Gastrocnemius medialis (tissue), 4 donors: ENCODE measurements around the gene TNS1. TPM values are rescaled to one million over a fixed set of nuclear protein-coding genes. Genes with fewer than 3 reads are reported as not detected.
A peak's percentile ranks its signal among the peaks of the same experiment; 100 is the strongest.

ENCODE experiments used
- ATAC-seq, 2 donors: fragments of 150-250 bp; one replicate each; pipeline ENCODE4 v1.9.1; 2016
- DNase-seq, 2 donors: peaks; one replicate each; pipeline ENCODE4 v3.0.0-alpha.2; 2019
- H3K27ac ChIP-seq, 4 donors: fragments of 200-600 bp; sonication (generic); 1 replicate in 1 of 4; 2 replicates in 3 of 4; pipeline ENCODE4 v1.5.1; 2016 to 2018; ENCODE audit warnings: mild to moderate bottlenecking in 2 of 4, moderate library complexity in 1 of 4
- H3K27me3 ChIP-seq, 3 donors: fragments of 200-600 bp; sonication (generic) in 2 of 3; 1 replicate in 1 of 3; 2 replicates in 2 of 3; pipeline versions ENCODE4 v1.5.1 to v1.6.0; 2016 to 2019; ENCODE audit warnings: mild to moderate bottlenecking in 1 of 3, moderate library complexity in 1 of 3
- H3K36me3 ChIP-seq, 2 donors: fragments of 200-600 bp; sonication (generic) in 1 of 2; one replicate each; pipeline ENCODE4 v1.5.1; 2017 to 2018
- H3K4me1 ChIP-seq, 2 donors: fragments of 200-600 bp; sonication (generic) in 1 of 2; one replicate each; pipeline ENCODE4 v1.5.1; 2016 to 2017; ENCODE audit warnings: mild to moderate bottlenecking in 2 of 2
- H3K4me3 ChIP-seq, 4 donors: fragments of 200-600 bp; sonication (generic) in 3 of 4; 1 replicate in 1 of 4; 2 replicates in 3 of 4; pipeline ENCODE4 v1.5.1; 2016 to 2019; ENCODE audit warnings: mild to moderate bottlenecking in 2 of 4
- H3K9me3 ChIP-seq, 3 donors: fragments of 200-600 bp; sonication (generic) in 2 of 3; 1 replicate in 1 of 3; 2 replicates in 2 of 3; pipeline ENCODE4 v1.5.1; 2016 to 2019
- CTCF ChIP-seq, 5 experiments: fragments of 450-650 bp in 3 of 5; fragments of 200-600 bp in 2 of 5; sonication (generic) in 2 of 5; IDR thresholded peaks in 4 of 5; conservative IDR thresholded peaks in 1 of 5; 1 replicate in 4 of 5; 2 replicates in 1 of 5; pipeline ENCODE4 v1.5.1; 2016 to 2019; ENCODE audit warnings: antibody characterized with exemption in 5 of 5, mild to moderate bottlenecking in 3 of 5, moderate library complexity in 3 of 5
- POLR2A ChIP-seq, 2 donors: fragments of 450-650 bp; IDR thresholded peaks; one replicate each; pipeline ENCODE4 v1.6.1; 2017; ENCODE audit warnings: antibody characterized with exemption in 2 of 2, mild to moderate bottlenecking in 2 of 2, moderate library complexity in 2 of 2
- in situ Hi-C, 4 donors: fragments of 200-750 bp; cut with MboI; loops; one replicate each; pipeline versions ENCODE4 v1.15.0 to v1.8.0; 2017; ENCODE audit warnings: low sequenced_read_pairs in 4 of 4
- intact Hi-C: fragments of 100-400 bp; cut with DNase I; formaldehyde crosslinking; loops from one replicate; pipeline ENCODE4 v1.15.1; 2023; ENCODE audit warnings: low total_unique reads
- total RNA-seq, 4 donors: library from RNA; depleted of rRNA; stranded (reverse); fragments of >200 nt; gene quantifications; one replicate each; pipeline versions ENCODE4 v1.1.0 to v1.2.3, GENCODE V29; 2016

The TNS1 gene
- total RNA-seq, 4 donors from 2014 or later = 407 to 670 (median 484) TPM

DNA sequence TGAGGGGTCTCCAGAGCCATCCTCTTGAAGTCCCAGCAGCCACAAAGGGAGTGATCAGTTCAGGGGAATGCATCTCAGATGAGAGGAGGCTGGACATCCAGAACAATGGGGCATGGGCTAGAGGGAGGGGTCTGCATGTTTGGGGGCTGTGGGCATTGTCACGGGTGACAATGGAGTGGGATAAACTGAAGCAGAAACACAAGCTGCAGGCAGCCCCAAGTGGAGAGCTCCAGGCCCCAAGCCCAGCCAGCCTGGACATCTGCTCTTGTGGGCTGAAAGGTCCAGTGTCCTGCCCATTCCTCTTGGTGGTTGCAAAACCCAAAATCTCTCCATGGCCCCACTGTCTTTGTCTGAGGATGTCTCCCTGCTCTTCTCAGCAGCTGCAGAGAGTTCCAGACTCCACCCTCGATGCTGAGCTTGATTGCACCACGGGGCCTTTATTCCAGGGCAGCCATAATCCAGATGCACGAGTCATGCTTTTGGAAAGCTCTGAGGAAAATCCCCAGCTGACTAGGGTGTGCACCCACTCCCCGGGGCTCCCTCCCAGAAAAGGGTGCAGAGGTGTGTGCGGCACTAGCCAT is 149.4 kb downstream of the TNS1 start:
- peak; percentile 78 to 89 for DNase-seq
- intact Hi-C loops (no loop called here), in situ Hi-C loops (no loop called here)
- H3K27me3 ChIP-seq = no peaks in the 10 kb centered on the region
- H3K27ac ChIP-seq = peak overlapping the region; percentile 99 to 100 (median 99)
- H3K4me1 ChIP-seq = peaks cover 90 to 94% of the 10 kb centered on the region in 2 donors
- no peaks in the 10 kb centered on the region for H3K9me3 ChIP-seq
- H3K36me3 ChIP-seq = peaks cover 0 to 33% of the 10 kb centered on the region in 2 donors
- peak; percentile 15 to 40 for ATAC-seq
- H3K4me3 ChIP-seq = peak overlapping the region; percentile 72 to 89 (median 81)
- TF ChIP-seq CTCF (IDR thresholded peaks at IDR 0.05 in 4 of 5, conservative IDR thresholded peaks at IDR 0.05 in 1 of 5) (no peak), POLR2A (IDR thresholded peaks at IDR 0.05) (peak; percentile 32 to 50)

- H3K9me3 ChIP-seq = no peaks in the 10 kb centered on the region
- intact Hi-C loops (no loop called here), in situ Hi-C loops (no loop called here)
- no peaks in the 10 kb centered on the region for H3K27me3 ChIP-seq
- peak overlapping the region; percentile 72 to 89 (median 81) for H3K4me3 ChIP-seq
- no peak for ATAC-seq
- peak overlapping the region; percentile 99 to 100 (median 99) for H3K27ac ChIP-seq
- TF ChIP-seq POLR2A (IDR thresholded peaks at IDR 0.05) (no peak), CTCF (IDR thresholded peaks at IDR 0.05 in 4 of 5, conservative IDR thresholded peaks at IDR 0.05 in 1 of 5) (no peak)
- peaks cover 0 to 40% of the 10 kb centered on the region in 2 donors for H3K36me3 ChIP-seq
- DNase-seq = peak in 1 of 2 donors; percentile 23
- H3K4me1 ChIP-seq = peaks cover 95% of the 10 kb centered on the region in 2 donors
Measured at GRCh38 chr2:217852555-217853211, 150.1 kb downstream of the TNS1 start.

GRCh38 chr2:217851191-217852020 is 151.4 kb downstream of the TNS1 start:
- intact Hi-C loops = loop anchor here (1.0 kb wide), 1 partner anchor 14 kb away; no protein-coding TSS in a partner anchor
- DNase-seq (peak; percentile 83 to 84), ATAC-seq (peak; percentile 47 to 62)
- Histone ChIP-seq H3K9me3 (no peaks in the 10 kb centered on the region), H3K4me3 (peak overlapping the region; percentile 48 to 86 (median 74)), H3K27me3 (no peaks in the 10 kb centered on the region), H3K4me1 (peaks cover 97 to 99% of the 10 kb centered on the region in 2 donors), H3K36me3 (peaks cover 0 to 46% of the 10 kb centered on the region in 2 donors), H3K27ac (peak overlapping the region; percentile 99 to 100 (median 99))
- in situ Hi-C loops = no loop called here
- TF ChIP-seq POLR2A (IDR thresholded peaks at IDR 0.05) (peak; percentile 57 to 77), CTCF (IDR thresholded peaks at IDR 0.05 in 4 of 5, conservative IDR thresholded peaks at IDR 0.05 in 1 of 5) (no peak)

- Histone ChIP-seq H3K36me3 (peaks cover 0 to 47% of the 10 kb centered on the region in 2 donors), H3K27ac (peak overlapping the region; percentile 99 to 100 (median 99)), H3K4me3 (peak overlapping the region in 2 of 4 donors; percentile 48 to 86), H3K4me1 (peaks cover 94 to 96% of the 10 kb centered on the region in 2 donors), H3K27me3 (no peaks in the 10 kb centered on the region), H3K9me3 (no peaks in the 10 kb centered on the region)
- in situ Hi-C loops = no loop called here
- ATAC-seq (no peak), DNase-seq (peak in 1 of 2 donors; percentile 16)
- TF ChIP-seq CTCF (IDR thresholded peaks at IDR 0.05 in 4 of 5, conservative IDR thresholded peaks at IDR 0.05 in 1 of 5) = no peak
- no peak for TF ChIP-seq POLR2A (IDR thresholded peaks at IDR 0.05)
- intact Hi-C loops = no loop called here
Measured at GRCh38 chr2:217849154-217849975, 153.4 kb downstream of the TNS1 start.
